ENCODE results near the gene UNC5A. TPM values are rescaled to one million over a fixed set of nuclear protein-coding genes. Genes with fewer than 3 reads are reported as not detected.
"Not testable (repeated sequence)": the region's sequence is repeated elsewhere in the genome, so short reads cannot be mapped to it uniquely, and the experiment has no call there.

Gene UNC5A
- total and polyA plus RNA-seq, 7 donors, result 0.03 to 0.25 (median 0.10) TPM; not detected in 4

- ATAC-seq (no peak), DNase-seq (no peak)
- H3K4me3 ChIP-seq, result no peak overlapping the region
- H3K9me3 ChIP-seq, result no peaks in the 10 kb centered on the region
- no peak overlapping the region for H3K27ac ChIP-seq
- 82 to 90% (median 85%) methylated on average over 11 to 14 of the region's 14 CpGs for WGBS, 3 donors
- TF ChIP-seq CTCF (IDR thresholded peaks at IDR 0.05), result no peak
- H3K36me3 ChIP-seq (ENCODE audit: insufficient read depth in 1 of 2, low read depth in 1 of 2), result no peaks in the 10 kb centered on the region
- H3K27me3 ChIP-seq (ENCODE audit: insufficient read depth in 3 of 3, low read length in 2 of 3), result peaks cover 0 to 54% (median 13%) of the 10 kb centered on the region in 3 donors
- H3K4me1 ChIP-seq, result no peaks in the 10 kb centered on the region
- intact Hi-C loops (cut with DNase I), result no loop called here
Observed at GRCh38 chr5:176868126-176868525, 57.8 kb downstream of the UNC5A start.

DNA sequence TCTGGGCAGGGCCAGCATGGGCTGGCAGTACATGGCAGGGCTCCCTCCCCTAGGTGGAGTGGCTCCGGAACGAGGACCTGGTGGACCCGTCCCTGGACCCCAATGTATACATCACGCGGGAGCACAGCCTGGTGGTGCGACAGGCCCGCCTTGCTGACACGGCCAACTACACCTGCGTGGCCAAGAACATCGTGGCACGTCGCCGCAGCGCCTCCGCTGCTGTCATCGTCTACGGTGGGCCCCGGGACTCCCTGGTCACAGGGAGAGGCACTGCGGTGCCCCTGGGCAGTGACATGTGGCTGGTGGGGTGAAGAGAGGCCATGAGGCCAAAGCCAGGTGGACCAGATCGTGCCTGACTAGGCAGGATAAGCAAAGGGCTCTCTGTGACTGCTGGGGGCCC is 58.4 kb downstream of the UNC5A start:
- no peak overlapping the region for H3K4me3 ChIP-seq
- H3K27ac ChIP-seq, result no peak overlapping the region
- H3K27me3 ChIP-seq (ENCODE audit: insufficient read depth in 3 of 3, low read length in 2 of 3), result peaks cover 0 to 56% (median 12%) of the 10 kb centered on the region in 3 donors
- no peak for DNase-seq
- 93 to 94% (median 93%) methylated on average over 20 of the region's 20 CpGs for WGBS, 3 donors
- no peaks in the 10 kb centered on the region for H3K36me3 ChIP-seq (ENCODE audit: insufficient read depth in 1 of 2, low read depth in 1 of 2)
- intact Hi-C loops (cut with DNase I), result no loop called here
- ATAC-seq, result peak in 1 of 4 donors; percentile 19
- no peak for TF ChIP-seq CTCF (IDR thresholded peaks at IDR 0.05)
- no peaks in the 10 kb centered on the region for H3K4me1 ChIP-seq
- no peaks in the 10 kb centered on the region for H3K9me3 ChIP-seq

- peaks cover 0 to 56% (median 10%) of the 10 kb centered on the region in 3 donors for H3K27me3 ChIP-seq (ENCODE audit: insufficient read depth in 3 of 3, low read length in 2 of 3)
- ATAC-seq, result peak in 1 of 4 donors; percentile 23
- intact Hi-C loops (cut with DNase I), result no loop called here
Observed at GRCh38 chr5:176869501-176870109, 59.2 kb downstream of the UNC5A start.

GRCh38 chr5:176870110-176870591 is 59.8 kb downstream of the UNC5A start:
- 40 to 59% (median 48%) methylated on average over 16 to 17 of the region's 17 CpGs for WGBS, 3 donors
- no peaks in the 10 kb centered on the region for H3K36me3 ChIP-seq (ENCODE audit: insufficient read depth in 1 of 2, low read depth in 1 of 2)
- peak; percentile 20 for TF ChIP-seq CTCF (IDR thresholded peaks at IDR 0.05)
- H3K4me1 ChIP-seq, result no peaks in the 10 kb centered on the region
- no peak overlapping the region for H3K27ac ChIP-seq
- intact Hi-C loops (cut with DNase I), result no loop called here
- H3K27me3 ChIP-seq (ENCODE audit: insufficient read depth in 3 of 3, low read length in 2 of 3), result peaks cover 0 to 54% (median 16%) of the 10 kb centered on the region in 3 donors
- no peak overlapping the region for H3K4me3 ChIP-seq
- peak in 3 of 4 donors; percentile 49 to 61 (median 52) for ATAC-seq
- no peaks in the 10 kb centered on the region for H3K9me3 ChIP-seq
- no peak for DNase-seq

More at GRCh38 chr5:176869501-176870109, 59.2 kb downstream of the UNC5A start:
- no peak overlapping the region for H3K27ac ChIP-seq
- no peaks in the 10 kb centered on the region for H3K4me1 ChIP-seq
- no peak overlapping the region for H3K4me3 ChIP-seq
- TF ChIP-seq CTCF (IDR thresholded peaks at IDR 0.05), result no peak
- DNase-seq, result no peak
- H3K36me3 ChIP-seq (ENCODE audit: insufficient read depth in 1 of 2, low read depth in 1 of 2), result no peaks in the 10 kb centered on the region
- WGBS, 3 donors, result 81 to 85% (median 82%) methylated on average over 36 to 38 of the region's 38 CpGs
- H3K9me3 ChIP-seq, result no peaks in the 10 kb centered on the region

DNA sequence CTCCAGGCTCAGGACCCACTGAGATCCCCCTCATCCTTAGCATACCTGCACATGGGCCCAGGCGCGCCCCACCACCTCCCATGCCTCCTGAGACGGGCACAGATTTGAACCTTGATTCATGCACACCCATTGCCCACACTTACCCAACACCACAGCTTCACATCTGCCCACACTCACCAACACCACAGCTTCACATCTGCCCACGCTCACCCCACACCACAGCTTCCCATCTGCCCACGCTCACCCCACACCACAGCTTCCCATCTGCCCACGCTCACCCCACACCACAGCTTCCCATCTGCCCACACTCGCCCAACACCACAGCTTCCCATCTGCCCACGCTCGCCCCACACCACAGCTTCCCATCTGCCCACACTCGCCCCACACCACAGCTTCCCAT is 60.3 kb downstream of the UNC5A start:
- DNase-seq; H3K9me3 ChIP-seq; H3K4me3 ChIP-seq; H3K36me3 ChIP-seq (ENCODE audit: insufficient read depth in 1 of 2, low read depth in 1 of 2); H3K27ac ChIP-seq; ATAC-seq; intact Hi-C loops (cut with DNase I); H3K4me1 ChIP-seq: not testable (repeated sequence)
- peaks cover 0 to 56% (median 11%) of the 10 kb centered on the region in 3 donors for H3K27me3 ChIP-seq (ENCODE audit: insufficient read depth in 3 of 3, low read length in 2 of 3)
- 79 to 90% (median 85%) methylated on average over 10 of the region's 10 CpGs for WGBS, 3 donors

- H3K4me1 ChIP-seq; H3K27ac ChIP-seq; H3K4me3 ChIP-seq; H3K36me3 ChIP-seq (ENCODE audit: insufficient read depth in 1 of 2, low read depth in 1 of 2); H3K9me3 ChIP-seq; DNase-seq; ATAC-seq; intact Hi-C loops (cut with DNase I): not testable (repeated sequence)
- 82 to 89% (median 82%) methylated on average over 2 of the region's 2 CpGs for WGBS, 3 donors
- peaks cover 0 to 55% (median 8%) of the 10 kb centered on the region in 3 donors for H3K27me3 ChIP-seq (ENCODE audit: insufficient read depth in 3 of 3, low read length in 2 of 3)
Observed at GRCh38 chr5:176872586-176872985, 62.2 kb downstream of the UNC5A start.

GRCh38 chr5:176873011-176873410 is 62.7 kb downstream of the UNC5A start:
- H3K4me1 ChIP-seq; H3K4me3 ChIP-seq; H3K27ac ChIP-seq; intact Hi-C loops (cut with DNase I); ATAC-seq; H3K9me3 ChIP-seq; DNase-seq; H3K36me3 ChIP-seq (ENCODE audit: insufficient read depth in 1 of 2, low read depth in 1 of 2): not testable (repeated sequence)
- H3K27me3 ChIP-seq (ENCODE audit: insufficient read depth in 3 of 3, low read length in 2 of 3), result peaks cover 0 to 55% (median 7%) of the 10 kb centered on the region in 3 donors
- WGBS, 3 donors, result 77 to 80% (median 78%) methylated on average over 2 of the region's 2 CpGs
